Measurements from ENCODE around the gene UQCC5.

UQCC5 gene

DNA sequence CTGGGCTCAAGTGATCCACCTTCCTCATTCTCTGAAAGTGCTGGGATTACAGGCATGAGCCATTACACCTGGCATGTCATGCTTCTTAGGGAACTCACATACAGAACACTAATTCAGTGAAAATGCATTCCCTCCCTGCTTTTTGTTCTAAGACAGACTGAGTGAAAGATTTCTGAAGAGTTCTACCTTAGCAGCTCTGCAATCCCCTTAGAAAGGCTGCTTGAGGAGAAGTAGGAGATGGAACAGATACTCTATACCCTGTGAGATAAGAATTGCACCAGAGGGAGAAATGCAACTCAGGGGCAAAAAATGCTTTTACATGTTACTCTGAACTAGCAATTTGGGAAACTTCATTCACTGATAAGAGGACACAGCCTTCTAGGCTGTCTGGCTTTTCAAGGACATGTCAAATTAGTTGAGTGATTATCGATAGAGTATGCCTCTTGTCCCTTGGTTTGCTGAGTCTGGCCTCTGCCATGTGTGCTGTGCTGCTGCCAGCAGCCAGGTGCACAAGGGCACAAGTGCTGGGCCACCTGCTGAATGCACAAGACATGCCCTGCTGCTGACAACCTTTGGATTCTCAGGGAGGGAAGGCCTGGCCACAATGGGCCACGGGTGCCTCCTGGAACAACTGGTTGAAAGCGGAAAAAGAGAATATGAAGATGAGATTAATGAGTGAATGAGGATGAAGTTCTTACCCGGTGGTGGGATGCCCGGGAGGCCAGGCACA, 17.8 kb downstream of the UQCC5 start:
- no peaks in the 10 kb centered on the region for H3K9me3 ChIP-seq (ENCODE audit: severe bottlenecking)
- TF ChIP-seq, protein P1, sequence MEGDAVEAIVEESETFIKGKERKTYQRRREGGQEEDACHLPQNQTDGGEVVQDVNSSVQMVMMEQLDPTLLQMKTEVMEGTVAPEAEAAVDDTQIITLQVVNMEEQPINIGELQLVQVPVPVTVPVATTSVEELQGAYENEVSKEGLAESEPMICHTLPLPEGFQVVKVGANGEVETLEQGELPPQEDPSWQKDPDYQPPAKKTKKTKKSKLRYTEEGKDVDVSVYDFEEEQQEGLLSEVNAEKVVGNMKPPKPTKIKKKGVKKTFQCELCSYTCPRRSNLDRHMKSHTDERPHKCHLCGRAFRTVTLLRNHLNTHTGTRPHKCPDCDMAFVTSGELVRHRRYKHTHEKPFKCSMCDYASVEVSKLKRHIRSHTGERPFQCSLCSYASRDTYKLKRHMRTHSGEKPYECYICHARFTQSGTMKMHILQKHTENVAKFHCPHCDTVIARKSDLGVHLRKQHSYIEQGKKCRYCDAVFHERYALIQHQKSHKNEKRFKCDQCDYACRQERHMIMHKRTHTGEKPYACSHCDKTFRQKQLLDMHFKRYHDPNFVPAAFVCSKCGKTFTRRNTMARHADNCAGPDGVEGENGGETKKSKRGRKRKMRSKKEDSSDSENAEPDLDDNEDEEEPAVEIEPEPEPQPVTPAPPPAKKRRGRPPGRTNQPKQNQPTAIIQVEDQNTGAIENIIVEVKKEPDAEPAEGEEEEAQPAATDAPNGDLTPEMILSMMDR (IDR thresholded peaks at IDR 0.05; ENCODE audit: poor library complexity, severe bottlenecking), result no peak
- H3K36me3 ChIP-seq (ENCODE audit: low read depth), result peaks cover 63% of the 10 kb centered on the region
- no peaks in the 10 kb centered on the region for H3K27me3 ChIP-seq (ENCODE audit: insufficient read depth, poor library complexity, severe bottlenecking)
- no peak overlapping the region for H3K4me3 ChIP-seq (ENCODE audit: severe bottlenecking)
- H3K27ac ChIP-seq (ENCODE audit: poor library complexity, severe bottlenecking), result no peak overlapping the region
- no peak for DNase-seq (ENCODE audit: low spot score)
- no peak for ATAC-seq (ENCODE audit: low read depth)
- H3K4me1 ChIP-seq (ENCODE audit: insufficient read depth, poor library complexity, severe bottlenecking), result no peaks in the 10 kb centered on the region

DNA sequence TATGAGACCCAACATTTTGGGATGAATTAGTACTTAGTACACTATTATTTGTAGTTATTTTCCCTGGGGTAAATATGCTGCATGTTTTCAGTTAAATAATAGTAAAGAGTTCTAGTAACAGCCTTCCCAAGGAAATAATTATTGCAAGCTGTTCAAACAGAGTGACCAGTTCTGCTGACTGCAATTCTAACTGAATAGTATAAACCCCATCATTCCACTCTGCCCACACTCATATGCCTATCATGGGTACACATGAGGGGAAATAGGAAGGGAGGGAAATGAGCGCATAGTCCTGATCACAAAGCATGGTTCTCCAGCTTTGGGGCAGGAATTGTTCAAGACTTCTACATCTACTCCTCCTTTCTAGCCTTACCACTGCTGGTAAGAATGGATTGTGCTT, 18.7 kb downstream of the UQCC5 start:
- DNase-seq (ENCODE audit: low spot score), result no peak
- Histone ChIP-seq H3K36me3 (ENCODE audit: low read depth) (peaks cover 63% of the 10 kb centered on the region), H3K27ac (ENCODE audit: poor library complexity, severe bottlenecking) (no peak overlapping the region), H3K4me1 (ENCODE audit: insufficient read depth, poor library complexity, severe bottlenecking) (no peaks in the 10 kb centered on the region), H3K9me3 (ENCODE audit: severe bottlenecking) (no peaks in the 10 kb centered on the region), H3K4me3 (ENCODE audit: severe bottlenecking) (no peak overlapping the region), H3K27me3 (ENCODE audit: insufficient read depth, poor library complexity, severe bottlenecking) (no peaks in the 10 kb centered on the region)
- TF ChIP-seq, protein P1 (IDR thresholded peaks at IDR 0.05; ENCODE audit: poor library complexity, severe bottlenecking), result no peak
- ATAC-seq (ENCODE audit: low read depth), result no peak

DNA sequence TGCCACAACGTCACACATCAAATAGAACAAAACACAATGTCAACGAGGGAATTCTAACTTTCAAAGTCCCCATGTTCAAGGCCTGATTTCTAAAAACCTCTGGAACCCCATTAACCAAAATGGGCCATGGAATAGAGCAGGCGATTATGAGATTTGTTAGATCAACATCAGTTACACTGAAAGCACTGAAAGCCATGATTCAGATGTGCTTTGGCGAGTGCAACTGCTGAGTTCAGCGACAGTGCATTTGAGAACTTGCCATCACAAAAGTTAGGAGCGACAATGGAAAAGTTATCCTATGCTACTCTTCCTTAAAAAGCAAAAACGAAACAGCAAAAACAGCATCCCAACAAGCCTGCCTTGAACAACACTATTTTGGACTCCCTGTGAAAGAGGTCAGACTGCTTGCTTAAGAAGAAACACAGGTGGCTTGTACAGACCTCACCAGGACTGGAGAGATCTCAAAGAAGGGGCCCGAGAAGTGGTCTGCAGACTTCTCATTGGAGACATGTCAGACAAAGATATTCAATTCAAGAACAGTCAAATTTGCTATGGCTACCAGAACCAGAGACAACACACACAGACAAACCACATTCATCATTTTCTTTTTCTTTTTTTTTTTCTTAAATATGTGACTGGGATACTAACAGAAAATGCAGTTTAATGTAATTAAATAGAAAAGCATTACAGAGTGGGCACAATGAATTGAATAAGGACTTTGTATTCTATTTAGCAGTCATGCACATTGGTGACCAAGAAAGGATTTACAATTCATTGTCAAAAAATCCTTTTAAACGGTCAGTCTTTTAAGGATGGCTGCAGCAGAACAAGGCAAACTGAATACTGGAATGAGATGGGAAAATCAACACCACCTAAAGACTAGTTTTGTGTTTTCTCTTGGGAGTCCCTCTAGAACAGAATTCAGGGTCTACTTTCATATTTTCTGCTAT, 20.9 kb downstream of the UQCC5 start:
- TF ChIP-seq, protein P1 (IDR thresholded peaks at IDR 0.05; ENCODE audit: poor library complexity, severe bottlenecking), result no peak
- H3K27ac ChIP-seq (ENCODE audit: poor library complexity, severe bottlenecking), result no peak overlapping the region
- H3K36me3 ChIP-seq (ENCODE audit: low read depth), result peaks cover 65% of the 10 kb centered on the region
- H3K9me3 ChIP-seq (ENCODE audit: severe bottlenecking), result no peaks in the 10 kb centered on the region
- no peak overlapping the region for H3K4me3 ChIP-seq (ENCODE audit: severe bottlenecking)
- H3K27me3 ChIP-seq (ENCODE audit: insufficient read depth, poor library complexity, severe bottlenecking), result no peaks in the 10 kb centered on the region
- no peaks in the 10 kb centered on the region for H3K4me1 ChIP-seq (ENCODE audit: insufficient read depth, poor library complexity, severe bottlenecking)
- no peak for ATAC-seq (ENCODE audit: low read depth)
- no peak for DNase-seq (ENCODE audit: low spot score)

DNA sequence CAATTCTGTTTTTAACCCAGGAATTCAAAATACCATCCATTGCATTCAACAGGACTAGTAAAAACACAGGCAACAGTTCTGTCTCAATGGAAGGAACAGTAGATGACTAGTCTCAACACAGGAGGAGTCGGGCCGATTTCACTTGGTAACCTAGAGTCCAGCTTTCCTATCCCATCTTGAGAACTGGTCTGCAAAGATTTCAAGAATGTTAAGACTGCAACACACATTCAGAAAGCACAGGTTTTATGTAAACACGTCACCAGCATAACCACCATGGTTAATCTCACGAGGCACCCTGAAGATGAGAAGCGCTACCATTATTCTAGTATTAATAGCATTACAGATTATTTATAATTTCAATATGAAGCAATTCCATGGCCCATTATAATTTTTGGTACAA, 22.0 kb downstream of the UQCC5 start:
- H3K4me1 ChIP-seq (ENCODE audit: insufficient read depth, poor library complexity, severe bottlenecking), result no peaks in the 10 kb centered on the region
- no peak overlapping the region for H3K4me3 ChIP-seq (ENCODE audit: severe bottlenecking)
- TF ChIP-seq, protein P1 (IDR thresholded peaks at IDR 0.05; ENCODE audit: poor library complexity, severe bottlenecking), result no peak
- H3K9me3 ChIP-seq (ENCODE audit: severe bottlenecking), result no peaks in the 10 kb centered on the region
- DNase-seq (ENCODE audit: low spot score) (no peak), ATAC-seq (ENCODE audit: low read depth) (no peak)
- H3K27ac ChIP-seq (ENCODE audit: poor library complexity, severe bottlenecking), result no peak overlapping the region
- no peaks in the 10 kb centered on the region for H3K27me3 ChIP-seq (ENCODE audit: insufficient read depth, poor library complexity, severe bottlenecking)
- peaks cover 75% of the 10 kb centered on the region for H3K36me3 ChIP-seq (ENCODE audit: low read depth)

All from RWPE2 (cell line).